AG09319 (cell line): ENCODE data around the gene LRRC2.

Source experiments
- DNase-seq: peaks from one replicate; pipeline ENCODE4 v3.0.0-alpha.2; 2010; ENCODE audit warnings: low read depth; ENCODE audit errors: extremely low read depth
- TF ChIP-seq, protein P1 (sequence below): IDR thresholded peaks from 2 replicates; pipeline ENCODE4 v1.5.1; 2011; ENCODE audit warnings: low read depth, mild to moderate bottlenecking, inconsistent platforms, low read length, moderate library complexity

LRRC2 gene

DNA sequence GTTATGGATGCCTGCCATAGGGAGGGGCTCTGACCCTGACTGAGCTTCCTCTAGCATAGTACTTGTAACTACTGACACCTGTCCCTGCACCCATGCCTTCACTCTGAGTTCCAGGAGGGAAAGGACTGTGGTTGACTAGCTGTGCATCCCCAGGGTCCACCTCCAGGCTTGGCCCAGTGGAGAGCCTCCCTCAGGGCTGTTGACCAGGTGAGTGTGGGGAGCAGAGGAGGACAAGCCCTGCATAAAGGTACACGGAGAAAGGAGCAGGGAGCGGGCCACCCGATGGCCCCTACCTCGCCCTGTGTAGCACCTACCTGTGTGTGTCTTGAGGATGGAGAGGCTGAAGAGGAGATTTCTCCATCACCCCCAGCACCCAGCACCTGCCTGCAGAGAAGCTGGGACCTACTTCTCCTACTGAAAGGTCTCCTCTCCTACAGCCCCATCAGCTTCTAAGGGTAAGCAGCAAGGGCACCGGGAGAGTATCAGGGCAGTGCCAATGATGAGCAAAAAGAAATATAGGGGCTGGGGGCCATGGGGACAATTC, 94.7 kb downstream of the LRRC2 start:
- TF ChIP-seq, protein P1, sequence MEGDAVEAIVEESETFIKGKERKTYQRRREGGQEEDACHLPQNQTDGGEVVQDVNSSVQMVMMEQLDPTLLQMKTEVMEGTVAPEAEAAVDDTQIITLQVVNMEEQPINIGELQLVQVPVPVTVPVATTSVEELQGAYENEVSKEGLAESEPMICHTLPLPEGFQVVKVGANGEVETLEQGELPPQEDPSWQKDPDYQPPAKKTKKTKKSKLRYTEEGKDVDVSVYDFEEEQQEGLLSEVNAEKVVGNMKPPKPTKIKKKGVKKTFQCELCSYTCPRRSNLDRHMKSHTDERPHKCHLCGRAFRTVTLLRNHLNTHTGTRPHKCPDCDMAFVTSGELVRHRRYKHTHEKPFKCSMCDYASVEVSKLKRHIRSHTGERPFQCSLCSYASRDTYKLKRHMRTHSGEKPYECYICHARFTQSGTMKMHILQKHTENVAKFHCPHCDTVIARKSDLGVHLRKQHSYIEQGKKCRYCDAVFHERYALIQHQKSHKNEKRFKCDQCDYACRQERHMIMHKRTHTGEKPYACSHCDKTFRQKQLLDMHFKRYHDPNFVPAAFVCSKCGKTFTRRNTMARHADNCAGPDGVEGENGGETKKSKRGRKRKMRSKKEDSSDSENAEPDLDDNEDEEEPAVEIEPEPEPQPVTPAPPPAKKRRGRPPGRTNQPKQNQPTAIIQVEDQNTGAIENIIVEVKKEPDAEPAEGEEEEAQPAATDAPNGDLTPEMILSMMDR = no peak
- DNase-seq = no peak

DNA sequence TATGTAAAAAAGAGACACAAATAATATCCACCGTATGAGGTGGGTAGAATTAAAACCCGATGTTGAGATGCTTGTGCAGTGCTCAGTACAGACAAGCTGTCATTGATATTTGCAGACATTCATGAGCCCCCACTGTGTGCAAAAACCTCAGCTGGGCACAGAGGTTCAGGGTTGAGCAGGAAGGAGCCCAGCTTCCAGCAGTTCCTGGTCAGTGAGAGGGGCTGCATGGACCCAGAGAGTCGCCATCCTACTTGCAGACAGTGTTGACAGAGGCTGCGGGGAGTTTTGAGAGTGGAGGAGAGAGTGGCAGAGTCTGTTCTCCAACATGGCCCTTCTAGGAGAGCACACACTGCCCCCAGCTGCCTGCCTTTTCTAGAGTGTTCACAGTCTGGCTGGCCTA, 95.3 kb downstream of the LRRC2 start:
- TF ChIP-seq, protein P1 = no peak
- DNase-seq = no peak

DNA sequence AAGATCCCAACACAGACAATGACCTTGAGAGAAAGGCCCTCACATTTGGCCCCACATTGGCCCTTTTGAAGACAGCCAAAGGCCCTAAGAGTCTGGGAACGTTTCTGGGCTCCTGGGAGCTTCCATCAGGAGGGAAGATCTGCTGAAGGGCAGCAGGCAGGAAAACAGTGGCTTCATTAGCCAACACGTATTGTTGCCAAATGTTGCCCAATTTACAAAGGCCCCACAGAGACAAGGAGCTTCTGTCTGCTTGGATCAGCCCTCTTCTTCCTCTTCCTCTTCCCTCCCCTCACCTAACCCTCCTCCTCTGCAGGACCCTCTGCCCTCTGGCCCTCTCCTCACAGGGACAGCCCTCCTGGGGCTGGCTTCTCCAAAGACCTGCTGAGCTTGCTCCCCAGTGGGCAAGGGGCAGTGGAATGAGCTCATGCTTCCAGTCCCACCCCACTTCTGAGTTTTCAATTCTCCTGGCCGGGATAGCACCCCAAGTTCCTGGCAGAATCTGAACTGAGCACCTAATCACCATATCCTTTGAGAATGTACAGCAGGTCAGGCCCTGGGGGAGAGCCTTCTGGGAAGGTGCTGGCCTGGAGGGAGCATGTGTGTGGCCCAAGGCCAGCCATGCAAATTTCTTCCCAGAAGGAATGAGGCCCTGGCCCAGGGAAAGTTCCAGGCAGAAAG, 96.3 kb downstream of the LRRC2 start:
- no peak for DNase-seq
- TF ChIP-seq, protein P1 = no peak

DNA sequence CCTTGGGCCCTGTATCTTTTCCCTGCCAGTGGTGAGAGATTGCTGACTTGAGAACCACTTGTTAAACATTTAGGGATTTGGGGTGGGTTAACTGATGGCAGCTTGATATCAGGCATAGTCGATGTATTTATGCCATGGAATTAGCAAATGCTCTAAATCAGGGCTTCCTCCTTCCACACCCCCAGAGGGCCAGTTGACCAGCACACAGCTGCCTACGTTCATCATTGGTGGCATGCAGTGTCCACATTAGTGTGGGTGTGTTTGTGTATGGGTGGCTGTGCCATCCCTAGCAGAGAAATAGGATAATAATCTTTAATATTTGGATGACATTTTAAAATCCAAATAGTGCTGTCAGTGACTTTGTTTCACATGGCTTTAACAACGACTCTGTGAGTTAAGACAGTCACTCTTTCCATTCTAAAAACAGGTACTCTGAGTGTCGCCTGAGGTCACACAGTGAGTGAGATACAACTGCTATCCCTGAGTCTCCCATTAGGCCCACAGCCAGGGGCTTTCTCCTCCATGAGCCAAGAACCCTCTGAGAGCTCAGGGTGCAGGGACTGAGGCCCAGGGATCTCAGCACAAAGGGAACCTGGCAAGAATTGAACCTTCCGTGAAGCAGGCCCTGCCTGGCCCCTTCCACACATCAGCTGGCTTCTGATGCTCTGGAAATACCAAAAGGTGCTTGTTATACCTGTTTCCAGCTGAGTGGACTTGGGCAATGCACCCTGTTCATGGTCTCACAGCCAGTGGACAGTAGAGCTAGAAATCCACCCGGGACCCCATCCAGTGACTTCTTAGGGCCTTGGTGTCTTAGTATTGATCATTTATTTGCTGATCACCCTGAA, 97.1 kb downstream of the LRRC2 start:
- no peak for DNase-seq
- TF ChIP-seq, protein P1 = no peak

DNA sequence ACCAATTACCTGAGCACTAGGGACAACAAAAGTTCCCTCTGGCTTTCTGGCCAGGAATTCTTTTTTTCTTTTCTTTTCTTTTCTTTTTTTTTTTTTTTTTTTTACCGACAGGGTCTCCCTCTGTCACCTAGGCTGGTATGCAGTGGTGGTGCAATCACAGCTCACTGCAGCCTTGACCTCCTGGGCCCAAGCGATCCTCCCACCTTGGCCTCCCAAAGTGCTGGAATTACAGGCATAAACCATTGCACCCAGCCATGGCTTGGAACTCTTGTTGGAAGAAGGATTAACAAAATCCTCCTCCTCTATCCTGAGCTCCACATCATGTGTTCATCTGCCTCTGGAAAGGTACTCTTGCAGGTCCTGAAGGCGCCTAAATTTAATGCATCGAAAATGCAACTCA, 98.5 kb downstream of the LRRC2 start:
- DNase-seq = no peak
- TF ChIP-seq, protein P1 = no peak

DNA sequence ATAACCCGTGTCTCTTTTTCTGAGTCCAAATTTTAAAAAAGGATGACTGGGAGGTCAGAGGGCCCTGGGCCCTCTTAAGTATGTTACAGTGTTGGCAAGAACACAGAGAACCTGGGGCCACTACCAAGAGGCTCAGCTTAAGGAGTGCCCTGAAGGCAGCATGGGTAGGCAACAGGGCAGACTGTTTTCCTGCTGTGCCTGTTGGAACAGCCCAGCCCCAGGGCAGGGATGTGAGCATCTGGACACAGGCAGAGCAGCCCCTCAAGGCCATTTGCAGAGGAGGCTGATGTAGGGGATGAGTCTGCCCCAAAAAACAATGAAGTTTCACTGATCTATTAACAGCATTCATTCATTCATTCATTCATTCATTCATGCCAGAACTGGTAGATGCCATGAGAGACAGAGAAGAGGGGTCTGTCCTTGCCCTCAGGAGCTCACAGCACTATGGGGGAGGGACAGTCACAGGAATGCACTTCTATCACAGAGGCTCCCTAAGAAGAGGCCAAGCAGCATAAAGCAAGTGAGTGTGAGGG, 99.2 kb downstream of the LRRC2 start:
- TF ChIP-seq, protein P1 = no peak
- DNase-seq = no peak

DNA sequence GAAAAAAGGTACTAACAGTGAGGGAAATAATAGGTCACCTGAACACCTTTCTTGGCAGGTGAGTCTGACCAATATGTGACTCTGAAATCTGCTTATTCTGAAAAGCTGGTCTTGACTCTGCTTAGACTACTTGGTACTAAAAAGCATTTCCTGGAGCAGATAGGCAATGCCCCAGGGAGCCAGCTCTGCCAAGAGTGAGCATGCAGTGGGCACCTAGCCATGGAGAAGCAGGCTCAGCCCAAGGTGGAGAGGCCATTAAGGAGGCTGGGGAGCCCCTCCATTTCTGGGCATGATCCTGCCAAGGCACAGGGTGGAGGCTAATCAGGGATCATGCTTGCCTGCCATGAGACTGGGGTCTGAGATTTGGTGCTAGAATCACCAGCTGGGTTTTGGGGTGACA, 99.8 kb downstream of the LRRC2 start:
- TF ChIP-seq, protein P1 = no peak
- no peak for DNase-seq
